GM04503 (cell line): ENCODE measurements around the gene NUTM2D.
"Not testable (repeated sequence)": the region's sequence is repeated elsewhere in the genome, so short reads cannot be mapped to it uniquely, and the experiment has no call there.

Experiments used
- DNase-seq: peaks from one replicate; pipeline ENCODE4 v3.0.0-alpha.2; 2012; ENCODE audit warnings: low read depth

The NUTM2D gene, protein sequence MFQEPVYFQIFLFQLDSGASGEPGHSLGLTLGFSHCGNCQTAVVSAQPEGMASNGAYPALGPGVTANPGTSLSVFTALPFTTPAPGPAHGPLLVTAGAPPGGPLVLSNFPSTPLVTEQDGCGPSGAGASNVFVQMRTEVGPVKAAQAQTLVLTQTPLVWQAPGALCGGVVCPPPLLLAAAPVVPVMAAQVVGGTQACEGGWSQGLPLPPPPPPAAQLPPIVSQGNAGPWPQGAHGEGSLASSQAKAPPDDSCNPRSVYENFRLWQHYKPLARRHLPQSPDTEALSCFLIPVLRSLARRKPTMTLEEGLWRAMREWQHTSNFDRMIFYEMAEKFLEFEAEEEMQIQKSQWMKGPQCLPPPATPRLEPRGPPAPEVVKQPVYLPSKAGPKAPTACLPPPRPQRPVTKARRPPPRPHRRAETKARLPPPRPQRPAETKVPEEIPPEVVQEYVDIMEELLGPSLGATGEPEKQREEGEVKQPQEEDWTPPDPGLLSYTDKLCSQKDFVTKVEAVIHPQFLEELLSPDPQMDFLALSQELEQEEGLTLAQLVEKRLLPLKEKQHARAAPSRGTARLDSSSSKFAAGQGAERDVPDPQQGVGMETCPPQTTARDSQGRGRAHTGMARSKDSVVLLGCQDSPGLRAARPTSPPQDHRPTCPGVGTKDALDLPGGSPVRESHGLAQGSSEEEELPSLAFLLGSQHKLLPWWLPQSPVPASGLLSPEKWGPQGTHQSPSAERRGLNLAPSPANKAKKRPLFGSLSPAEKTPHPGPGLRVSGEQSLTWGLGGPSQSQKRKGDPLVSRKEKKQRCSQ

GRCh38 chr10:87357444-87357843, at the start of gene NUTM2D:
Gene NUTM2D (plus strand): TSS chr10:87357744. CDS start chr10:87358266, 522 bp downstream.
- not testable (repeated sequence) for DNase-seq

GRCh38 chr10:87308702-87309101, 48.8 kb upstream of the NUTM2D start:
- DNase-seq, result not testable (repeated sequence)

GRCh38 chr10:87309657-87310056, 47.9 kb upstream of the NUTM2D start:
- not testable (repeated sequence) for DNase-seq

DNA sequence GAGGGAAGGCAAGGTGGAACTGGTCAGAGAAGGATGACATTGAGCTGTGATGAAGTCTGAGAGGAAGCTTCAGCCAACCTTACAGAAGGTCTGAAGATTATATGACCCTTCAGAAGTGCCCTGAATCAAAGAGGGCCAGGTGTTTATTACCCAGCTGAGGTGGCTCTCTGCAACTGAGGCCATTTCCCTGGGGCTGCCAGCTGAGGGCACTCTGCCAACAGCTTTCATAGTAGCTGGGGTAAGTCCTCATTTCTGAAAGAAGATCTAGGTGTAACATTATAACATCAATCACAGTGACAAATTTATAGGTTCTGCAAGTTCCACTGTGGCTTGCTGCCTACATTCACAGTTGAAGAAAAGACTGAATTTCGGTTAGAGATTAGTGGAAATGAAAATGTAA, 46.0 kb upstream of the NUTM2D start:
- not testable (repeated sequence) for DNase-seq

DNA sequence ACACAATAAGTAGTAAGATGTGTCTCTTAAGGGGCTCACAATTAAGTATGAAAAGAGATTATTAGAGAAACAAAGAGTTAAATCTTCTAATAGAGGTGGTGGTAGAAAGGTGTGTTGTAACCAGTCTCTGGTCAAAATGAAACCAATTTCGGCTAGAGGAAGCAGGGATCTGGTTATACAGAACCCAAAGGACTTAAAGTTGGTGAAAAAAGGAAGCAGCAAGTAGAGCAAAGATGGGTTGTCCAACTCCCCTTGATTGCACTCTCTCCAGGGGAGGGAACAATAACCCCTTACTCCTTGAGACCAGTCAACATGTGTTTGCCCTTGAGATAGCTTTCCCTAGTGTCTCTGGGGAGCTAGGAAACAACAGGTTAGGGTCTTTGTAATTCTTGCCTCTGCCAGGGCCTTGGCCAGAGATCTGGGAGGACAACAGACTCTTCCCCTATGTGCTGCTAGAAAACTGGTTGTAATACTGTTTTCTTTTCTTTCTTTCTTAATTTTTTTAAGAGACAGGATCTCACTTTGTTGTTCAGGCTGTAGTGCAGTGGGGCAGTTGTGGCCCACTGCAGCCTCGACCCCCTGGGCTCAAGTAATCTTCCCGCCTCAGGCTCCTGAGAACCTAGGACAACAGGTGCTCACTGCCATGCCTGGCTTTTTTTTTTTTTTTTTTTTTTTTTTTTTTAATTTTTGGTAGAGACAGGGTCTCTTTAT, 43.7 kb upstream of the NUTM2D start:
- DNase-seq, result not testable (repeated sequence)

- not testable (repeated sequence) for DNase-seq
These were observed 43.1 kb upstream of the NUTM2D start for GRCh38 chr10:87314360-87314973.

GRCh38 chr10:87321505-87321904, 36.0 kb upstream of the NUTM2D start:
- DNase-seq, result not testable (repeated sequence)

DNA sequence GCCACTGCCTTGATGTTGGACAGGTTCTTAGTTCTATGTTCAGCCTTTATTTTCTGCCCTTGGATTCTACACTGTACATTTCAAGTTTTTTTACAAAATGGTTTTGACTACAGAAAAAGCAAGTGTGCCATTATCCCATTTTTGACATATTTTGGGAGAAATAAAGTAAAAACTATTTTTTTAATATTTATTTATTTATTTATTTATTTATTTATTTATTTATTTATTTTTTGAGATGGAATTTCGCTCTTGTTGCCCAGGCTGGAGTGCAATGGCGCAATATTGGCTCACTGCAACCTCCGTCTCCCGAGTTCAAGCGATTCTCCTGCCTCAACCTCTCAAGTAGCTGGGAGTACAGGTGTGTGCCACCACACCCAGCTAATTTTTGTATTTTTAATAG, 33.0 kb upstream of the NUTM2D start:
- DNase-seq, result not testable (repeated sequence)

DNA sequence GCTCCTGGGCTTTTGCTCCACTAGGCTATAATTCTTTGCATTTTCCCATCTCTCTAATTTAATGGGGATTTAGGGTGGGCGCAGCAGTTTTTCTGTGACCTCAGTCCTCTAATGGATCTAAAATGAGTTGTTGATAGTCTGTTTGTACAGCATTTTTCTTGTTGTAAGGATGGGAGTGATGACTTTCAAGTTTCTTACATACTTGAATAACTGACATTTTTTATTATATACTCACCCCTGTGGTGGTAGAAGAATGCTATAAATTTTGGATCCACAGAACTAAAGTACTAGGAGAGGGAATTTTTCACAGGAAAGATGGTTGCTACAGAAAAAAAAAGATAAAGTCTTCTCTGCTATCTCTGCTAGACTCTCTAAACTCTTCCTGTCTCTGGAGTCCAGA, 29.6 kb upstream of the NUTM2D start:
- DNase-seq, result not testable (repeated sequence)

DNA sequence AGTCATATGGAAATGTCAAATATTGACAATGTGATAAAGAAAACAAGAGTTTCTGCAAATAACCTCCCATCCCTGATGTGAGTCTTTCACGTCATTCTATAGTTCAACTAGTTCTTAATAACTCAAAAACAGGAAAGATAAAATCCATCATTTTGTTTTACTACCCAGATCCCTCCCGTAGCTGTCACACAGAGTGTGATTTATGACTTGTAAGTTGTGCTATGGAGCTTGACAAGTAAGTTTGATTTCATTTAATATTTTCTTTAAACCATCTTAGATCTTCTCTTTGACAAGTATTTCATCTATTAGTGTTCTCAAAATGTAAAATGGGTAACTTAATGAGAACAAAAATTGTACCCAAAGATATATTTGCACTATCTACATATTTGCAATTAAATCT, 28.4 kb upstream of the NUTM2D start:
- not testable (repeated sequence) for DNase-seq

DNA sequence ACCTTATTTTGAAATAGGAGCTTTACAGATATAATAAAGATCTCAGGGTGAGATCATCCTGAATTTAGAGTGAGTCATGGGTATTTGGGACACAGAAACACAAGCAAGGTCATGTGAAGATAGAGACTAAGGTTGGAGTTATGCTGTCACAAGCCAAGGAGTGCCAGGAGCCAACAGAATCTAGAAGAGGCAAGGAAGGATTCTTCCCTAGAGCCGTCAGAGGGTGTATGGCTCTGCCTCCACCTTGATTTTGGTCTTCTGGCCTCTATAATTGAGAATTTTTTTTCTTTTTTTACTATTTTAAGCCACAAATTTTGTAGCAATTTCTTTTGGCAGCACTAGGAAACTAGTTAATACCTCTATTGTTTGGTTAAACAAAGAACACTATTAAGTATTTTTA, 24.9 kb upstream of the NUTM2D start:
- not testable (repeated sequence) for DNase-seq

- DNase-seq, result not testable (repeated sequence)
These were observed 17.1 kb upstream of the NUTM2D start for GRCh38 chr10:87340411-87340810.

- not testable (repeated sequence) for DNase-seq
These were observed 15.9 kb upstream of the NUTM2D start for GRCh38 chr10:87341546-87342142.

DNA sequence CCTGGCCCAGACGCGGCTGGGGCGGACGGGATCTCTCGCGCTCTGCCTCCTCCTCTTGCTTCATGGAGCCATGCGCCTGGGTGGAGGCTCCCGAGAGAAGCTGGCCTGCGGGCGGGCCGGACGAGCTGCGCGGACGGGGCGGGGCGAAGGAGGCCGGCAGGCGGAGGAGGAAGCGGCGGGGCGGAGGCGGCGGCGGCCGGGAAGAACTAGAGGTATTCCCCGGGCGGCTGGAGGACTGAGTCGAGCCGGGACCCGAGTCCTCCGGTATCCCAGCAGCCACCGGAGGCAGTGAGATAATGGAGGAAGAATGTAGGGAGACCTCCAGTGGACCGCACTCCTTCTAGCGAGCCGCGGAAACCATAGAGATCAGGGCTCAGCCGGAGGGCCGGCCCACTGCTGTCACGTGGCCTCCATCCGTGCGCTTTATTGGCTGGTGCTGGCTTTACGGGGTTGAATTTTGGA, 15.3 kb upstream of the NUTM2D start:
- DNase-seq, result peak; percentile 70

GRCh38 chr10:87342711-87343258, 14.8 kb upstream of the NUTM2D start:
- not testable (repeated sequence) for DNase-seq

DNA sequence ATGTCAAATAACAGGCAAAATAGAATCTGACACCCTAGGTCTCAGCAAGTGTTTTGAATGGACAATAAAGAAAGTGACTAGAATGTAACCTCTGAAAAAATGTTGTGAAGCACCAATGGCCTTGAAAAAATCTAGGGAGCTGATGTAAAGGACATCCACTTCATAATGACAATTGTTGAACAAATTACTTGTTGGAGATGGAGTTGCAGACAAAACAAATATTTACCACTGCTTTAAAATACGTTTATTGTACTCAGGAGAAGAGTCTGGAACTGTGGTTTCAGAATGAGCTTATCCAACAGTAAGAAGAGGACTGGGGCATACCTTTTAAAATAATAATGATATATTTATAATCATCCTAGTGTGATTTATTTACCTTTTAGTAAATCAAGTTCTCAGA, 11.8 kb upstream of the NUTM2D start:
- DNase-seq, result not testable (repeated sequence)

DNA sequence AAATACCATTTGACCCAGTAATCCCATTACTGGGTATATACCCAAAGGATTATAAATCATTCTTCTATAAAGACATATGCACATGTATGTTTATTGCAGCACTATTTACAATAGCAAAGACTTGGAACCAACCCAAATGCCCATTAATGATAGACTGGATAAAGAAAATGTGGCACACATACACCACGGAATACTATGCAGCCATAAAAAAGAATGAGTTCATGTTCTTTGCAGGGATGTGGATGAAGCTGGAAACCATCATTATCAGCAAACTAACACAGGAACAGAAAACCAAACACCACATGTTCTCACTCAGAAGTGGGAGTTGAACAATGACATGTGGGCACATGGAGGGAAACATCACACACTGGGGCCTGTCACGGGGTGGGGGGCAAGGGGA, 7.4 kb upstream of the NUTM2D start:
- DNase-seq, result not testable (repeated sequence)

GRCh38 chr10:87352825-87353224, 4.7 kb upstream of the NUTM2D start:
- DNase-seq, result not testable (repeated sequence)

DNA sequence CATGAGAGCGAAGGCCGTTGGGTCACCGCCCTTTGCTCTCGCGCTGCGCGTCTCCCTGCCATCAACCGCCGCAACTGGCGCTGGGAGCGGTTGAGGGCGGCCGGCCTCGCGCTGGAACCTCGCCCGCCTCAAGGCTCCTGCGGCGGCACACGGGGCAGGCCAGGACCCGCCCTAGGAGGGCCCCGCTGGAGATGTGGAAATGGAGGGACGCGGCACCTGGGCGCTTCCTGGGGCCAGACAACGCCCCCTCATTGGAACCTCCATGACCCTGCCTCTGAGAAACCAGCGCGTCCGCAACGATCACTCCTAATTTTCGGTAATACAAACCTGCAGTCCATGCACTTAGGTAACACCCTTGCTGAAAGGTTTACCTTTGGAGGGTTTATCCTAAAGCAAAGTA, 2.4 kb upstream of the NUTM2D start:
- DNase-seq, result not testable (repeated sequence)

DNA sequence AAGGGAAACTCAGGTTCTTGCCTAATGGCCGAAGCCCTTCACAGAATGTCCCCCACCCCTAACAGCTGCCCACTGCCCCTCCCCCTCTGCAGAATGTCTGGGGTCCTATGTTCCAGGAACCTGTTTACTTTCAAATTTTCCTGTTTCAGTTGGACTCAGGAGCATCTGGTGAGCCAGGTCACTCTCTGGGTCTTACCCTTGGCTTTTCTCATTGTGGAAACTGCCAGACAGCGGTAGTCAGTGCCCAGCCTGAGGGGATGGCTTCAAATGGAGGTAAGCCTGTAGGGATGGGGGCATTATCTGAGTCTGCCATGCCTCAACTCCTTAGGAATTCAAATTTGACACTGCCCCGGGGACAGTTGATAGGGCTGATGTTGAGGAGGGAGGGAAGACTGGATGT, 615 bp downstream of the NUTM2D start:
- DNase-seq, result not testable (repeated sequence)
